ENCODE results near the gene AAMDC.
"Not testable (repeated sequence)": the region's sequence is repeated elsewhere in the genome, so short reads cannot be mapped to it uniquely, and the experiment has no call there.

The AAMDC gene

DNA sequence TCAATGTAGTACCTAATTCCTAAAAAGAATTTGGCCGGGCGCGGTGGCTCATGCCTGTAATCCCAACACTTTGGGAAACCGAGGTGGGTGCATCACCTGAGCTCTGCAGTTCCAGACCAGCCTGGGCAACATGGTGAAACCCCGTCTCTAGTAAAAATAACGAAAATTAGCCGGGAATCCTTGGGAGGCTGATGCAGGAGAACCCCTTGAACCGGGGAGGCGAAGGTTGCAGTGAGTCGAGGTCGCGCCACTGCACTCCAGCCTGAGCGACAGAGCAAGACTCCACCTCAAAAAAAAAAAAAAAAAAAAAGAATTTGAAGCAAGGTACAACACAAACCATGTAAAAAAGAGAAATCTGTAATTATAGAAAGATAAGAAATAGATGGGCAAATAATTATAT is 1.2 kb downstream of the AAMDC start:
- FAIRE-seq: not testable (repeated sequence)

- no peak for FAIRE-seq
These were observed 2.8 kb downstream of the AAMDC start for GRCh38 chr11:77823775-77824174.

DNA sequence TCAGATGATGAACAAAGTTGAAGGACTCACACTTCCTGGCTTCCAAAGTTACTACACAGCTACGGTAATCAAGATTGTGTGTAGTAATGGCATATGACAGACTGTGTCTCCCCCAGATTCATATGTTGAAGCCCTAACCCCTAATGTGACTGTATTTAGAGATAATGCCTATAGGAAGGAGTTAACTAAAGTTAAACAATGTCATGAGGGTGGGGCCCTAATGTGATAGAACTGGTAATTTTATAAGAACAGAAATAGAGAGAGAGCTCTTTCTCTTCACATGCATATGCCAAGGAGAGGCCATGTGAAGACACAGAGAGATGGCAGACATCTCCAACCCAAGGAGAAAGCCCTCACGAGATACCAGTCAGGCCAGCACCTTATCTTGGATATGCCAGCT is 8.0 kb downstream of the AAMDC start:
- no peak for FAIRE-seq

GRCh38 chr11:77833302-77833701 is 12.4 kb downstream of the AAMDC start:
- FAIRE-seq: no peak

GRCh38 chr11:77842441-77843121 is 21.6 kb downstream of the AAMDC start:
- no peak for FAIRE-seq

DNA sequence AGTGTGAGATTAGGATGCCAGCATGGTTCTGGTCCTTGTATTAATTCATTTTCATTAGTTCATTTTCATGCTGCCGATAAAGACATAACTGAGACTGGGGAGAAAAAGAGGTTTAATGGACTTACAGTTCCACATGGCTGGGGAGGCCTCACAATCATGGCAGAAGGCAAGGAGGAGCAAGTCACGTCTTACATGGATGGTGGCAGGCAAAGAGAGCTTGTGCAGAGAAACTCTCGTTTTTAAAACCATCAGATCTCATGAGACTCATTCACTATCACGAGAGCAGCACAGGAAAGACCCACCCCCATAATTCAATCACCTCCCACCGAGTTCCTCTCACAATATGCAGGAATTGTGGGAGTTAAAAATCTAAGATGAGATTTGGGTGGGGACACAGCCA is 22.8 kb downstream of the AAMDC start:
- not testable (repeated sequence) for FAIRE-seq

DNA sequence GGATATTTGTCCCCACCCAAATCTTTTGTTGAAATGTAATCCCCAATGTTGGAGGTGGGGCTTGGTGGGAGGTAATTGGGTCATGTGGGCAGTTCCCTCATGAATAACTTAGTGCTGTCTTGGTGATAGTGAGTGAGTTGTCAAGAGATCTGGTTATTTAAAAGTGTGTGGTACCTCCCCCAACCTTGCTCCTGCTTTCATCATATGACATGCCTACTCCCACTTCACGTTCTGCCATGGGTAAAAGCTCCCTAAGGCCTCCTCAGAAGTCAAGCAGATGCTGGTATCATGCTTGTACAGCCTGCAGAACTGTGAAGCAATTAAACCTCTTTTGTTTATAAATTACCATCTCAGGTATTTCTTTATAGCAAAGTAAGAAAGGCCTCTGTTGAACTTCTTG is 30.6 kb downstream of the AAMDC start:
- FAIRE-seq: no peak

DNA sequence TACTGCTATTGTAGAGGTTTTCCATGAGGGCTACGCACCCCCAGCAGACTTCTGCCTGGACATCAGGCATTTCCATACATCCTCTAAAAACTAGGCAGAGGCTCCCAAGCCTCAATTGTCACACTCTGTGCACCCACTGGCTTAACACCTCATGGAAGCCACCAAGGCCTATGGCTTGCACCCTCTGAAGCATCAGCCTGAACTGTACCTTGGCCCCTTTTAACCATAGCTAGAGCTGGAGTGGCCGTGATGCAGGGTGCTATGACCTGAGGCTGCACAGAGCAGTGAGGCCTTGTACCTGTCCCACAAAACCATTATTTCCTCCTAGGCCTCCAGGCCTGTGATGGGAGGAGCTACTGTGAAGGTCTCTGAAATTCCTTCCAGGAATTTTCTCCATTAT is 33.9 kb downstream of the AAMDC start:
- FAIRE-seq: no peak

DNA sequence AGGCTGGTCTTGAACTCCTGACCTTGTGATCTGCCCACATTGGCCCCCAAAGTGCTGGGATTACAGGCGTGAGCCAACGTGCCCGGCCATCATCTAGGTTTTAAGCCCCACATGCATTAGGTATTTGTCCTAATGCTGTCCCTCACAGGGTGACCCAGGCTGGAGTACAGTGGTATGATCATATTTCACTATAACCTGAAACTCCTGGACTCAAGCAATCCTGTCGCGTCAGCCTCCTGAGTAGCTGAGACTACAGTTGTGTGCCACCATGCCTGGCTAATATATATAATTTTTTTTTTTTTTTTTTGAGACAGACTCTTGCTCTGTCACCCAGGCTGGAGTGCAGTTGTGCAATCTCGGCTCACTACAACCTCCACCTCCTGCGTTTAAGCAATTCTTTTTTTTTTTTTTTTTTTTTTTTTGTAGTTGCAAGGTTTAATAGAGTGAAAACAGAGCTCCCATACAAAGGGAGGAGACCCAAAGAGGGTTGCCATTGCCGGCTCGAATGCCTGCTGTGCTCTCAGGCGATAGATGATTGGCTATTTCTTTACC is 37.0 kb downstream of the AAMDC start:
- not testable (repeated sequence) for FAIRE-seq

- not testable (repeated sequence) for FAIRE-seq
These were observed 40.5 kb downstream of the AAMDC start for GRCh38 chr11:77861444-77861843.

DNA sequence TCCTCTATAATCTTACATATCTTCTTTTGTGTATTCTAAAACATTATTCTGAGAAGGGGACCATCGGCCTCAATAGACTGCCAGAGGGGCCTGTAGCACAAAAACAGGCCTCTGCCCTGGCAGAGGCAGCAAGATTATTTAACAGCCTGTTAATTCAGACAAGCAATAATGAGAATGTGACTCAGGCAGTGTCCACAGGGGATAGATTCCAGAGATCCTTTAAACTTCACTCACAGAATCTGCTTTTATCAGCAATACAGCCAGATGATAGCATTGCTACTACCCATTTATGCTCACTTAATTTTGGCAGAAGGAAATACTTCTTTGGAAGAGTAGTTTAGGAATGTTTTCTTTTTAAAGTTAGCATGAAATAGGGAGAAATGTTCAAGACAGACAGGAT is 44.9 kb downstream of the AAMDC start:
- no peak for FAIRE-seq

DNA sequence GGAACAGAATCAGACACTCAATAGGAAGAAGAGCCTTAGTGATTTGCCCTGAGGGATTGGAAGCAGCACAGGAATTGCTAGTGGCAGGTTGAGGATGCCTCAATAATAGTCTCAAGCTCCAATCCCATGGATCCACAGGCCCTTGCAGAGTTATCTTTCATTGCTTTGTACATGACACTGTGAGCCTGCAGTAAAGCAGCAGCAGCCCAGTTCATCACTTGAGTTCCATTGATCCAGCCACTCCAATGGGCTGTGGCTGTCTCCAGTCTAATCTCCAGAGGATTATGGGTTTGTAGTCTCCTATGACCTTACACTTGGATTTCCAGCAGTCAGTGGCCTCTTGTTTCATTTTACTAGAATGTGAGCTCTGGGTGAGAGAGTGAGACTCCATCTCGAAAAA is 45.4 kb downstream of the AAMDC start:
- no peak for FAIRE-seq

GRCh38 chr11:77868744-77869143 is 47.8 kb downstream of the AAMDC start:
- no peak for FAIRE-seq

DNA sequence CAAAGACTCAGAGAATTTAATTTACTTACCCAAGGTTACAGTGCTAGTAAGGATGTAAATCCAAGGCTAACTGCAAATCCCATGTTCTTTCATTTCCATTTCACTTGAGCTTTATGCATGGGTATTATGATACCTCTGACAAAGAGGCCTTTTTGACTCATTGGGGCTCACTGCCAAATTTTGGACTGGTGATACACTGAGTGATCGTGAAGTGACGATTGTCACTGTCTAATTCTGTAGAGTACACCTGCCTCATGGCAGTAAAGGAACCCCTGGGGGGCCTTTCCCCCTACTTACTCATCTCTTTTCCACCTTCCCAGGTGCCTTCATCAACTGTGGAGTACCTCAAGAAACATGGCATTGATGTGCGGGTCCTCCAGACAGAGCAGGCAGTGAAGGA is 50.9 kb downstream of the AAMDC start:
- no peak for FAIRE-seq

GRCh38 chr11:77873345-77873744 is 52.4 kb downstream of the AAMDC start:
- no peak for FAIRE-seq

GRCh38 chr11:77874206-77874605 is 53.3 kb downstream of the AAMDC start:
- FAIRE-seq: no peak

DNA sequence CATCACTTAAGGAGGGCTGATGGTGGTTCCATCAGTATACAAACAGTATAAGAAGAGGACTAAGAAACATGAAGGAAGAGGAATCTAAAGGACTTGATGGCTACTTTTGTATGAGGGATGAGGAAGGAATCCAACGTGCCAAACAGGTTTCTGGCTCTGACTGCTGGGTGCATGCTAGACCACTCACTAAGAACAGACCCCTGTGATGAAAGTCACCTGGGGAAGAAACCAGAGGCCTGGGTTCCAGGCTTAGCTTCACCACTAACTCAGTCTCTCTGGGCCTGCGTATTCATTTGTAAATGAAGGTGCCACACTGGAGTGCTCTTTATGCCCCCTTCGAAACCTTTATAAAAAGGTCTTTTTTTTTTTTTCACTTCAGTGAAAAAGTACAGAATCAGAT is 55.1 kb downstream of the AAMDC start:
- no peak for FAIRE-seq

DNA sequence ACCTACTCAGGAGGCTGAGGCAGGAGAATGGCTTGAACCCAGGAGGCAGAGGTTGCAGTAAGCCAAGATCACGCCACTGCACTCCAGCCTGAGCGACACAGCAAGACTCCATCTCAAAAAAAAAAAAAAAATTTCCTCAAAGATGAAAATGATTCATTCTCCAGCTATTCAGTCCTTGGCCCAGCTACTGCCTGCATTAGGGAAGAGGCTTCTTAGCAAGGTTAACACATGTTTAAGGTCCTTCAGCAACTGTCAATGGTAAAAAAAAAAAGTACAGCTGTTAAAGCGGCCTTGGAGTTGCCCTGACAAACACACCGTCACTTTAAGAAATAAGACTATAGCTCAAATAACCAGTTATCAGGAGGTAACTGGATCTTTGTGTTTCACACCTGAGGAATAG is 57.3 kb downstream of the AAMDC start:
- not testable (repeated sequence) for FAIRE-seq

DNA sequence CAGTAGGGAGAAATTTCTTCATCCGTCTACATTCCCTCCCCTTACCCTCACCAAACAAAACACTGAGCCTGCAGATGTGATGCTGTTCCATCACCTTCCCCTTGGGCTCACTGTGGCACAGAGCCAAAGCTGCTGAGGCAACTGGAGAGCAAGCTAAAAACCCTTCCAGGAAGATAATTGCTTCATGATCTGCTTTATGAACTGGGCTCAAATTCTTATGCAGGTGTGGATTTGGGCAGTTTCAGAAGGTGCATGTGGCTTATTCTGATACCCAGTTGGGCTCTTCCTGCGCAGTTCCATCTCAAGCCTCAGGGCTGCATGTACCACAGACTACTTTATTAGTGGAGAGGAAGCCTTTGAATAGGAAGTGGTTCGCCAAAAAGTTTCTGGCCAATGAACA is 58.3 kb downstream of the AAMDC start:
- FAIRE-seq: no peak

GRCh38 chr11:77882396-77882795 is 61.5 kb downstream of the AAMDC start:
- FAIRE-seq: no peak

GRCh38 chr11:77883775-77884174 is 62.8 kb downstream of the AAMDC start:
- no peak for FAIRE-seq

DNA sequence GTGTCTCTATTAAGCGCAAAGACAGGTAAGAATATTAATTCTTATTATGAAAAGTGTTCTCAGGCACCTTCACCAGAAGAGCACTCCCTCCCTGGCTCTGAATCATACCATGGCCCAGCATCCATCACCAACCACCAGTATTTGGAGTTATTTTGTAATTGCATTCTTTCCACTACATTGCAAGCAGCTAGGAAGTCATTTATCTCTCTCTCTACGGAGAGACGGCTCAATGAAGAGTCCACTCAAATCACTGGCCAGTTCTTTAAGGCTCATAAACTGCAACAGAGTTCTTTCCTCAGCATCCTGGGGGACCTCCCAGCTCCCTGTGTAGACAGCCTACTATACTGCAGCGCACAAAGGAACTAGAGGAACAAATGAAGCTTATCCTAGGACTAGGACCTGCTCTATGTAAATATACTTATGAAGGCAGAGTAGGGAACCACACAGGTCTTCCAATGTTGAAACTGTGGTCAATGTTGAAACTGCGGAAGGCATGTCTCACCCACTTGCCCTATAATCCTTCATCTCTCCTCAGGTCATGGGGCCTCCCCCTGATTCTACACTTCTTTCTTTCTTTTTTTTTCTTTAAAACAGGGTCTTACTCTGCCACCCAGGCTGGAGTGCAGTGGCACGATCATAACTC is 63.4 kb downstream of the AAMDC start:
- no peak for FAIRE-seq

DNA sequence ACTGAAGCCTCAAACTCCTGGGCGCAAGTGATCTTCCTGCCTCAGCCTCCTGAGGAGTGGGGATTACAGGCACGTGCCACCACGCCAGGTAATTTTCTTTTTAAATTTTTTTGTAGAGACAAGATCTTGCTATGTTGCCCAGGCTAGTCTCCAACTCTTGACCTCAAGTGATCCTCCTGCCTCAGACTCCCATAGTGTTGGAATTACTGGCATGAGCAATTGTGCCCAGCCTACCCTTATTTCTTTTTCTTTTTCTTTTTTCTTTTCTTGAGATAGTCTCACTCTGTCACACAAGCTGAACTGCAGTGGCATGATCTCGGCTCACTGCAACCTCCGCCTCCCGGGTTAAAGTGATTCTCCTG is 63.9 kb downstream of the AAMDC start:
- FAIRE-seq: no peak

DNA sequence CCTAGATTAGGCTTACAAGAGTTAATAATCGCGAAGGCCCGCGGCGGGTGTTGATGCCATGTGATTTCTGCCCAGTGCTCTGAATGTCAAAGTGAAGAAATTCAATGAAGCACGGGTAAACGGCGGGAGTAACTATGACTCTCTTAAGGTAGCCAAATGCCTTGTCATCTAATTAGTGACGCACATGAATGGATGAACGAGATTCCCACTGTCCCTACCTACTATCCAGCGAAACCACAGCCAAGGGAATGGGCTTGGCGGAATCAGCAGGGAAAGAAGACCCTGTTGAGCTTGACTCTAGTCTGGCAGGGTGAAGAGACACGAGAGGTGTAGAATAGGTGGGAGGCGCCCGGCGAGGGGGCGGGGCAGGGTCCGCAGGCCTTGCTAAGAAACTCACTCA is 65.5 kb downstream of the AAMDC start:
- no peak for FAIRE-seq

- not testable (repeated sequence) for FAIRE-seq
These were observed 68.1 kb downstream of the AAMDC start for GRCh38 chr11:77889045-77889444.

Measured in G401.6 (cell line).